ENCODE results near the gene RPP40. TPM values are rescaled to one million over a fixed set of nuclear protein-coding genes. Genes with fewer than 3 reads are reported as not detected.

RPP40 gene
- total RNA-seq, 1 donor = 21.9 TPM

GRCh38 chr6:5004373-5005037 lies 668 bp upstream of the RPP40 start:
- H3K4me3 ChIP-seq (ENCODE audit: low read depth, low read length) = peak overlapping the region; percentile 98
- TF ChIP-seq CTCF (IDR thresholded peaks at IDR 0.05; ENCODE audit: insufficient read depth, low read length) = no peak

GRCh38 chr6:4999586-4999985 lies 4.3 kb downstream of the RPP40 start:
- no peak for TF ChIP-seq CTCF (IDR thresholded peaks at IDR 0.05; ENCODE audit: insufficient read depth, low read length)
- H3K4me3 ChIP-seq (ENCODE audit: low read depth, low read length) = no peak overlapping the region
- no peak for DNase-seq (ENCODE audit: low read depth)

More at GRCh38 chr6:5004373-5005037, 668 bp upstream of the RPP40 start:
- DNase-seq (ENCODE audit: low read depth) = no peak

GRCh38 chr6:4997862-4998261 lies 6.0 kb downstream of the RPP40 start:
- no peak for TF ChIP-seq CTCF (IDR thresholded peaks at IDR 0.05; ENCODE audit: insufficient read depth, low read length)

GRCh38 chr6:4994741-4995140 lies 9.1 kb downstream of the RPP40 start:
- no peak for TF ChIP-seq CTCF (IDR thresholded peaks at IDR 0.05; ENCODE audit: insufficient read depth, low read length)
- no peak overlapping the region for H3K4me3 ChIP-seq (ENCODE audit: low read depth, low read length)
- no peak for DNase-seq (ENCODE audit: low read depth)

More at GRCh38 chr6:4997862-4998261, 6.0 kb downstream of the RPP40 start:
- DNase-seq (ENCODE audit: low read depth) = no peak
- no peak overlapping the region for H3K4me3 ChIP-seq (ENCODE audit: low read depth, low read length)

- no peak for DNase-seq (ENCODE audit: low read depth)
- TF ChIP-seq CTCF (IDR thresholded peaks at IDR 0.05; ENCODE audit: insufficient read depth, low read length) = no peak
- H3K4me3 ChIP-seq (ENCODE audit: low read depth, low read length) = no peak overlapping the region
Observed at GRCh38 chr6:4987432-4987831, 16.4 kb downstream of the RPP40 start.

GRCh38 chr6:4986999-4987398 lies 16.8 kb downstream of the RPP40 start:
- DNase-seq (ENCODE audit: low read depth) = no peak
- no peak for TF ChIP-seq CTCF (IDR thresholded peaks at IDR 0.05; ENCODE audit: insufficient read depth, low read length)
- H3K4me3 ChIP-seq (ENCODE audit: low read depth, low read length) = no peak overlapping the region

GRCh38 chr6:4983322-4983721 lies 20.5 kb downstream of the RPP40 start:
- no peak for DNase-seq (ENCODE audit: low read depth)
- H3K4me3 ChIP-seq (ENCODE audit: low read depth, low read length) = no peak overlapping the region
- TF ChIP-seq CTCF (IDR thresholded peaks at IDR 0.05; ENCODE audit: insufficient read depth, low read length) = no peak

All from fibroblast of the aortic adventitia (primary cell).